Naive thymus-derived CD4-positive, alpha-beta T cell (primary cell): ENCODE measurements around the gene CDH4. TPM values are rescaled to one million over a fixed set of nuclear protein-coding genes. Genes with fewer than 3 reads are reported as not detected.

Experiments used
- ATAC-seq: fragments of 150-1000 bp; cut with Tn5 transposase; 2 replicates; pipeline ENCODE4 v1.10.0; 2021; ENCODE audit warnings: mild to moderate bottlenecking, moderate library complexity
- CTCF ChIA-PET: fragments of 350-600 bp; sonication (Branson Sonifier 250); formaldehyde crosslinking; loops from one replicate; lab custom pipeline; 2021; ENCODE audit warnings: antibody characterized with exemption; lab: Charles Lee
- POLR2A ChIA-PET: fragments of 350-600 bp; sonication (Branson Sonifier 250); formaldehyde crosslinking; loops from one replicate; lab custom pipeline; 2021; ENCODE audit warnings: antibody characterized with exemption, inconsistent platforms; lab: Charles Lee
- DNase-seq, 9 donors: peaks; one replicate each; pipeline versions ENCODE4 v3.0.0 to v3.0.0-alpha.2; 2020 to 2022; ENCODE audit warnings: mixed read lengths in 1 of 9
- H3K27ac ChIP-seq: one replicate; pipeline ENCODE4 v1.7.0; 2013; ENCODE audit warnings: mild to moderate bottlenecking, low read depth, low read length, moderate library complexity
- H3K27me3 ChIP-seq, 2 donors: one replicate each; pipeline ENCODE4 v1.7.0; 2013; ENCODE audit warnings: low read length in 2 of 2, mild to moderate bottlenecking in 2 of 2, moderate library complexity in 2 of 2; ENCODE audit not compliant: control insufficient read depth in 2 of 2, insufficient read depth in 2 of 2
- H3K36me3 ChIP-seq, 3 experiments: 1 replicate in 2 of 3; 2 replicates in 1 of 3; pipeline ENCODE4 v1.7.0; 2013; ENCODE audit warnings: low read length in 3 of 3, mild to moderate bottlenecking in 3 of 3, moderate library complexity in 1 of 3; ENCODE audit not compliant: insufficient read depth in 3 of 3, control insufficient read depth in 2 of 3
- H3K4me1 ChIP-seq, 2 donors: one replicate each; pipeline ENCODE4 v1.7.0; 2013; ENCODE audit warnings: low read length in 2 of 2, mild to moderate bottlenecking in 2 of 2, moderate library complexity in 1 of 2; ENCODE audit not compliant: control insufficient read depth in 2 of 2, insufficient read depth in 2 of 2
- H3K4me3 ChIP-seq: 2 replicates; pipeline ENCODE4 v1.7.0; 2013; ENCODE audit warnings: mild to moderate bottlenecking, low read length
- H3K9me3 ChIP-seq, 3 experiments: 1 replicate in 2 of 3; 2 replicates in 1 of 3; pipeline ENCODE4 v1.7.0; 2013; ENCODE audit warnings: low read length in 3 of 3; ENCODE audit not compliant: control insufficient read depth in 2 of 3
- H3K27ac Mint-ChIP-seq, 9 donors: one replicate each; pipeline ENCODE4 v1.8.0; 2020 to 2022; ENCODE audit warnings: mixed read lengths in 9 of 9, mild to moderate bottlenecking in 8 of 9, moderate library complexity in 5 of 9, inconsistent platforms in 2 of 9
- H3K27me3 Mint-ChIP-seq, 5 donors: one replicate each; pipeline ENCODE4 v1.8.0; 2021 to 2022; ENCODE audit warnings: mixed read lengths in 5 of 5, mild to moderate bottlenecking in 1 of 5
- H3K36me3 Mint-ChIP-seq, 5 donors: one replicate each; pipeline ENCODE4 v1.8.0; 2020 to 2022; ENCODE audit warnings: mixed read lengths in 5 of 5, mild to moderate bottlenecking in 3 of 5, inconsistent platforms in 1 of 5
- H3K4me1 Mint-ChIP-seq, 7 donors: one replicate each; pipeline ENCODE4 v1.8.0; 2020 to 2022; ENCODE audit warnings: mixed read lengths in 7 of 7, mild to moderate bottlenecking in 3 of 7, inconsistent platforms in 1 of 7
- H3K4me3 Mint-ChIP-seq, 10 donors: one replicate each; pipeline ENCODE4 v1.8.0; 2020 to 2022; ENCODE audit warnings: mild to moderate bottlenecking in 10 of 10, mixed read lengths in 10 of 10, moderate library complexity in 6 of 10, inconsistent platforms in 2 of 10
- H3K9me3 Mint-ChIP-seq, 11 donors: one replicate each; pipeline ENCODE4 v1.8.0; 2020 to 2022; ENCODE audit warnings: mixed read lengths in 11 of 11, mild to moderate bottlenecking in 4 of 11, inconsistent platforms in 1 of 11, moderate library complexity in 1 of 11
- intact Hi-C, 2 donors: fragments of 100-400 bp; cut with micrococcal nuclease; formaldehyde crosslinking; loops; one replicate each; pipeline ENCODE4 v1.15.1; 2023
- polyA plus RNA-seq, 2 donors: library from polyadenylated mRNA; unstranded; fragments of 300-500 nt; fragmentation: Illumina TruSeq; gene quantifications; one replicate each; pipeline ENCODE4 v1.2.3, GENCODE V29; 2021
- total RNA-seq, 6 experiments: library from RNA in 5 of 6; stranded (reverse) in 5 of 6; gene quantifications; 1 replicate in 5 of 6; 2 replicates in 1 of 6; pipeline ENCODE4 v1.2.3 and lab custom pipeline; 2021 to 2026

The CDH4 gene
- total and polyA plus RNA-seq, 7 experiments from 2014 or later: 0.05 to 0.43 (median 0.14) TPM; not detected in 1

DNA sequence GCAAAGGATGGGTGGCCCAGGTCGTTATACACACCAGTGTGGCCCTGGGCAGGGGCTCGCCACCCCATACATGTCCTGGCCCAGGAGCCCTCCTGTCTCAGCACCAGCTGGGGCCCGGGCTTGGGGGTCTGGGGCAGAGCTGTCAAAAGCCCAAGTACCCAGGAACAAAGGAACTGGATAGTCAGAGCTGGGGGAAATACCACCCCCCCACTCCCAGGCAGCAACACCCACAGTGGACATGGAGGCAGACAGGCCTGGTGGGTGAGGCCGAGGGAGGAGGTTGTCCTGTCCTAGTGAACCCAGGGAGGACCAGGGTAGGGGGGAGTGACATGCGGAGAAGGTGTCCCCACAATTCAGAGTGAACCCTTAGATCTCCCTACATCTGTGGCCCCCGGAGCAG is 406.5 kb downstream of the CDH4 start:
- intact Hi-C loops: no loop called here
- Histone ChIP-seq H3K4me1 (no peaks in the 10 kb centered on the region), H3K4me3 (no peak overlapping the region), H3K9me3 (no peaks in the 10 kb centered on the region), H3K27ac (no peak overlapping the region), H3K27me3 (no peaks in the 10 kb centered on the region), H3K36me3 (no peaks in the 10 kb centered on the region)
- H3K36me3 Mint-ChIP-seq: no peaks in the 10 kb centered on the region
- peaks cover 0 to 9% (median 0%) of the 10 kb centered on the region in 11 donors for H3K9me3 Mint-ChIP-seq
- ChIA-PET CTCF (no interaction called here), POLR2A (no interaction called here)
- DNase-seq (no peak), ATAC-seq (no peak)
- no peak overlapping the region for H3K4me3 Mint-ChIP-seq
- H3K4me1 Mint-ChIP-seq: no peaks in the 10 kb centered on the region
- peaks cover 0 to 5% (median 0%) of the 10 kb centered on the region in 5 donors for H3K27me3 Mint-ChIP-seq
- H3K27ac Mint-ChIP-seq: no peak overlapping the region

DNA sequence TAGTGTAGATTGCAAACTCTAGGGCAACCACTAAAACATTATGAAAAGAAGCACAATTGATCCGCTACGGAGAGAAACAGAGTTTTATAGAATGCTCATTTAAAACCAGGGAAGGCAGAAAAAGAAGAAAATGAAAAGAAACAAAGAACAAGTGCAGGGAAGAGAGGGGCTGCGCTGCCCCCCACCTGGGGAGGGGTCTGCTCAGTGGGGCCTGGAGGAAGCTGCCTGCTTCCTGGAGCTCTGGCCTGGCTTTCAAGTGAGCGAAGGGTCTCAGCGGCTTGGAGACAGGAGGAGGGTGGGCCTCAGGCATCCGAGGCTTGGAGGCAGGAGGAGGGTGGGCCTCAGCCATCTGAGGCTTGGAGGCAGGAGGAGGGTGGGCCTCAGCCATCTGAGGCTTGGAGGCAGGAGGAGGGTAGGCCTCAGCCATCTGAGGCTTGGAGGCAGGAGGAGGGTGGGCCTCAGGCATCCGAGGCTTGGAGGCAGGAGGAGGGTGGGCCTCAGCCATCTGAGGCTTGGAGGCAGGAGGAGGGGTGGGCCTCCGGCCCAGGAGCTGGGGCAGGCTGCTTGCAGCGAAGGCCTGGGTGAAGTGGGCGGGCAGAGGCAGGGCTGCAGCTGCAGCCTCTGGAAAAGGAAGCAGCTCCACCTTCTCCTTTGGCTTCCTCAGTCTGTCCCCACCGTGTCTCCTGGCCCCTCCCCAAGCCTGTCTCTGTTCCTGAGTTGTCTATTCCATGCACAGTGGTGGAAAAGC is 407.4 kb downstream of the CDH4 start:
- Mint-ChIP-seq H3K27ac (no peak overlapping the region), H3K4me3 (no peak overlapping the region), H3K4me1 (no peaks in the 10 kb centered on the region), H3K27me3 (peaks cover 0 to 5% (median 0%) of the 10 kb centered on the region in 5 donors), H3K9me3 (peaks cover 0 to 5% (median 0%) of the 10 kb centered on the region in 11 donors), H3K36me3 (no peaks in the 10 kb centered on the region)
- ATAC-seq: no peak
- Histone ChIP-seq H3K27ac (no peak overlapping the region), H3K36me3 (no peaks in the 10 kb centered on the region), H3K4me3 (no peak overlapping the region), H3K9me3 (no peaks in the 10 kb centered on the region), H3K4me1 (no peaks in the 10 kb centered on the region), H3K27me3 (no peaks in the 10 kb centered on the region)
- ChIA-PET POLR2A (no interaction called here), CTCF (no interaction called here)
- DNase-seq: no peak
- intact Hi-C loops: no loop called here

DNA sequence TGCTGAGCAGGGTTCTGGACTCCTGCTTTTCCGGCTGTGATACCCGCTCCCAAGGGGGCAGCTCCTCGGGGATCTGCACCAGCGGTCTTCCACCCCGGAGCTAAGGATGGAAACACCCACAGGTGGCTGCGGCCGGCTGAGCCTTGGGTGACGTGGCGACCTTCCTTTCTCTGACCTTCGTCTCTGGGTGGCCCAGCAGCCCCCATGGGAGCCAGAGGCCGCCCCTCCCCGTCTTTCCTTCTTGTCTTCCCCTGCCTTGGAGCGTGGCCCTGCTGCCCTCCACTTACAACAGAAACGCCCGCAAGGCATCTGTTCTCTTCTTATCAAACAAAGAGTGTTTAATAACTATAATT is 407.9 kb downstream of the CDH4 start:
- Histone ChIP-seq H3K27me3 (no peaks in the 10 kb centered on the region), H3K36me3 (no peaks in the 10 kb centered on the region), H3K27ac (no peak overlapping the region), H3K4me3 (no peak overlapping the region), H3K9me3 (no peaks in the 10 kb centered on the region), H3K4me1 (no peaks in the 10 kb centered on the region)
- ChIA-PET CTCF (no interaction called here), POLR2A (no interaction called here)
- intact Hi-C loops: no loop called here
- Mint-ChIP-seq H3K27me3 (peaks cover 0 to 5% (median 0%) of the 10 kb centered on the region in 5 donors), H3K27ac (no peak overlapping the region), H3K4me3 (no peak overlapping the region), H3K36me3 (no peaks in the 10 kb centered on the region), H3K4me1 (no peaks in the 10 kb centered on the region), H3K9me3 (peaks cover 0 to 4% (median 0%) of the 10 kb centered on the region in 11 donors)
- ATAC-seq (no peak), DNase-seq (no peak)

DNA sequence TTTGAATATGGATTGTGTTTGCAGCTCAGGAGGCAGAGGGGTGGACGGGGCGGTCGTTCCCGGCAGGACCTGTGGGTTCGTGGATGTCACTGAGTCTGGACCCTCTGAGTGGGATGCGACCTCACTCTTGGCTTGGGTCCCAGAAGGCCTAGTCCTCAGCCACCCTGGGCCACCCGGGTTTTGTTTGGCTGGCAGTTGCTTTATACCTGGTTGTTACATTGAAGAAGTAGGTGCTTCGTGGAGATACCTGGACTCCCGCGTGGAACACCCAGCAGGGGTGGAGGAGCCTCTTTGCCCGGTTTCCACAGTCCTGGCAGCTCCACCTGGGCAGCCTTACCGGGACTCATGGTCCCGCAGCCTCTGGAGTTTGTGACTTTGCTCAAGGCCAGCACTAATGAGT is 408.5 kb downstream of the CDH4 start:
- H3K4me3 Mint-ChIP-seq: no peak overlapping the region
- Histone ChIP-seq H3K9me3 (no peaks in the 10 kb centered on the region), H3K4me3 (no peak overlapping the region), H3K27me3 (no peaks in the 10 kb centered on the region), H3K27ac (no peak overlapping the region), H3K36me3 (no peaks in the 10 kb centered on the region), H3K4me1 (no peaks in the 10 kb centered on the region)
- ATAC-seq (no peak), DNase-seq (no peak)
- ChIA-PET CTCF (no interaction called here), POLR2A (no interaction called here)
- H3K4me1 Mint-ChIP-seq: no peaks in the 10 kb centered on the region
- no peaks in the 10 kb centered on the region for H3K36me3 Mint-ChIP-seq
- peaks cover 0 to 5% (median 0%) of the 10 kb centered on the region in 5 donors for H3K27me3 Mint-ChIP-seq
- peaks cover 0 to 4% (median 0%) of the 10 kb centered on the region in 11 donors for H3K9me3 Mint-ChIP-seq
- H3K27ac Mint-ChIP-seq: no peak overlapping the region
- intact Hi-C loops: no loop called here

DNA sequence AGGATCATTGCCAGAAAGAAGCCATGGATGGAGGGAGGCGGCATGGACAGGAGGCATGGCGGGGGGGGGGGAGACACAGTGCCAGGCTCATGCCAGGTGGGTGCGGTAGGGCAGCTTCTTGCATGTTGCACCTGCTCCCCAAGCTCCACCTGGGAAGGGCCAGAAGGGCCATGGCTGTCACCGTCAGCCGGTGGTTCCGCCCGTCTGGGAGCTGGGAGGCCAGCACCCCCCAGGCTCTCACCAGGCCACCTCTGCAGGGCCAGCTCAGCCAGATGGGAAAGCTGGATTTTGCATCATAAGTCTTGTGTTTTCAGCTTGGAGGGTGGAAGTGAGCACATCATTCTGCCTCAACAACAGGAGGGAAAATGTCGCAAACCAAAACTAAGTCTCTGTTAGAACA is 409.0 kb downstream of the CDH4 start:
- intact Hi-C loops: no loop called here
- ChIA-PET POLR2A (no interaction called here), CTCF (interaction anchor here (0.6 kb wide), 1 partner anchor 190 kb away, joined by 3 read pairs; no protein-coding TSS in a partner anchor)
- Mint-ChIP-seq H3K27me3 (peaks cover 0 to under 1% (median 0%) of the 10 kb centered on the region in 5 donors), H3K4me1 (no peaks in the 10 kb centered on the region), H3K4me3 (no peak overlapping the region), H3K36me3 (no peaks in the 10 kb centered on the region), H3K9me3 (peaks cover 0 to 4% (median 0%) of the 10 kb centered on the region in 11 donors), H3K27ac (no peak overlapping the region)
- ATAC-seq: no peak
- no peak overlapping the region for H3K27ac ChIP-seq
- H3K4me3 ChIP-seq: no peak overlapping the region
- no peaks in the 10 kb centered on the region for H3K9me3 ChIP-seq
- H3K4me1 ChIP-seq: no peaks in the 10 kb centered on the region
- no peaks in the 10 kb centered on the region for H3K27me3 ChIP-seq
- no peak for DNase-seq
- no peaks in the 10 kb centered on the region for H3K36me3 ChIP-seq

DNA sequence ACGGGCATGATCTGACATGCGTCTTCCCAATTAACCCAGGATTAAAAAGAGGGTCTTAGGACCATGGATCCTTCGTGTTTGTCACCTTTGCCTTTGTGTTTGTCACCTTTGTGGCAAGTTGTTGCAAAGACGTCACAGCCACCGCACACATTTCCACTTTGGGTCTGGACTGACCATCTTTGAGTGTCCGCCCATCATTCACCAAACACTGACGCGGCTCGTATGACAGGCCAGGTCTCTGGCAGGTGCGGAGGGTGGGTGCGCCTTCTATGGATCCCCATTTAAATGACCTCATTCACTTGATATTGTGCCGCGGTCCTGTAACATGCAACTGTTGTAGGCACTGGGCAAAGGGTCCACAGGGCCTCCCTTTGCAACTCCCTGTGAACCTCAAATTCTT is 409.5 kb downstream of the CDH4 start:
- H3K27me3 ChIP-seq: no peaks in the 10 kb centered on the region
- Mint-ChIP-seq H3K4me1 (no peaks in the 10 kb centered on the region), H3K9me3 (peaks cover 0 to 3% (median 0%) of the 10 kb centered on the region in 11 donors), H3K4me3 (no peak overlapping the region), H3K36me3 (no peaks in the 10 kb centered on the region), H3K27me3 (no peaks in the 10 kb centered on the region), H3K27ac (no peak overlapping the region)
- no peak overlapping the region for H3K4me3 ChIP-seq
- DNase-seq: no peak
- no peaks in the 10 kb centered on the region for H3K9me3 ChIP-seq
- H3K36me3 ChIP-seq: no peaks in the 10 kb centered on the region
- ChIA-PET POLR2A (no interaction called here), CTCF (interaction anchor here (0.6 kb wide), 1 partner anchor 189 kb away, joined by 3 read pairs; no protein-coding TSS in a partner anchor)
- intact Hi-C loops: no loop called here
- no peak overlapping the region for H3K27ac ChIP-seq
- H3K4me1 ChIP-seq: no peaks in the 10 kb centered on the region
- ATAC-seq: no peak
